ENCODE data around the gene SMC6. TPM values are rescaled to one million over a fixed set of nuclear protein-coding genes. Genes with fewer than 3 reads are reported as not detected.

Gene SMC6
- total RNA-seq, 4 donors from 2014 or later, result 31.0 to 53.6 (median 39.1) TPM

DNA sequence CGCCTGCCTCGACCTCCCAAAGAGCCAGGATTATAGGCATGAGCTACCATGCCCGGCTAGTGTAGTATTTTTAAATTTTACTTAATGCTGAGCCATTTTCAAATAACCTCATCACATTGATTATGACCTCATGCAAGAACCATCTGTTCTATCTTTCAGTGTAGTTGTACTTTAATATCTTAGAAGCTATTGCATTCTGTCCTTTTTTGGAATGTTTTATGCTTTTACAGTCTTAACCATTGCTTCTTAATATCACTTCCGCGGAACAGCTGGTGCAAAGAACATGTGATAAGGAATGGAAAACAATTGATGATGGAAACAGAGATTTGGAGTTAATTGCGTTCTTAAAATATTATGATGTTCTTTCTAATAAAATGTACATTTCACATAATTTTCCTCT, 3.1 kb upstream of the SMC6 start:
- no peaks in the 10 kb centered on the region for H3K27me3 ChIP-seq
- no peaks in the 10 kb centered on the region for H3K9me3 ChIP-seq
- DNase-seq, result no peak
- H3K4me3 ChIP-seq, result no peak overlapping the region
- peaks cover 0 to 23% (median 0%) of the 10 kb centered on the region in 4 donors for H3K4me1 ChIP-seq
- TF ChIP-seq POLR2A (IDR thresholded peaks at IDR 0.05), result no peak
- TF ChIP-seq, protein P1, sequence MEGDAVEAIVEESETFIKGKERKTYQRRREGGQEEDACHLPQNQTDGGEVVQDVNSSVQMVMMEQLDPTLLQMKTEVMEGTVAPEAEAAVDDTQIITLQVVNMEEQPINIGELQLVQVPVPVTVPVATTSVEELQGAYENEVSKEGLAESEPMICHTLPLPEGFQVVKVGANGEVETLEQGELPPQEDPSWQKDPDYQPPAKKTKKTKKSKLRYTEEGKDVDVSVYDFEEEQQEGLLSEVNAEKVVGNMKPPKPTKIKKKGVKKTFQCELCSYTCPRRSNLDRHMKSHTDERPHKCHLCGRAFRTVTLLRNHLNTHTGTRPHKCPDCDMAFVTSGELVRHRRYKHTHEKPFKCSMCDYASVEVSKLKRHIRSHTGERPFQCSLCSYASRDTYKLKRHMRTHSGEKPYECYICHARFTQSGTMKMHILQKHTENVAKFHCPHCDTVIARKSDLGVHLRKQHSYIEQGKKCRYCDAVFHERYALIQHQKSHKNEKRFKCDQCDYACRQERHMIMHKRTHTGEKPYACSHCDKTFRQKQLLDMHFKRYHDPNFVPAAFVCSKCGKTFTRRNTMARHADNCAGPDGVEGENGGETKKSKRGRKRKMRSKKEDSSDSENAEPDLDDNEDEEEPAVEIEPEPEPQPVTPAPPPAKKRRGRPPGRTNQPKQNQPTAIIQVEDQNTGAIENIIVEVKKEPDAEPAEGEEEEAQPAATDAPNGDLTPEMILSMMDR (IDR thresholded peaks at IDR 0.05), result no peak
- H3K27ac ChIP-seq, result no peak overlapping the region
- H3K36me3 ChIP-seq, result peaks cover 0 to 3% (median 0%) of the 10 kb centered on the region in 3 donors

DNA sequence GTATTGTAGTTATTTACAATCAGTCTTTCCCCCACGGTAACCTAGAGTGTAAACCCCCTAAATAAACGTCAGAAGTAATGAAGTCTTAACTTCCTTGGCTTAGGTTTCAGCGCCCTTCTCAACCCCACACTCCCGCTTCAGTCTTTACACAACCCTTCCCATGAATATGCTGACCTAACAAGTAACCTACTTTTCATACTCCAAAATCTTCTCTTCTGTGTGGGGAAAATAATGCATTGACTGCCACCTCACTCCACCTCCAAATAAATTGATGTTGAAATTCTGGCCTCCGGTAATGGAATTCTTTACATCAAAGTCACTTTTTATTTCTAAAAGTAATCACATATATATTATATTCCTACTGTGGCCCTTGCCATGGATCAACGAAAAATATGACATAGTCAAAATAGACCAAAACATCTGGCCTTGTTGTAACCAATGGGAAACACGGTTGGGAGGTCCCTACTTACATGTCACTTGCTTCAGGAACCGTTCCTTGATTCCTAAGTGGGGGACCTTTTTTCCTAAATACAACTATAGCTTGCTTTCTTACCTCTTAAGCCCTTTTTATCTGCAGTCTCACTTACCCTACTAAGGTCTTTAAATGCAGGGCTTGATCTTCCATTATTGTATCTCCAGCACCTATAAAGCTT, 1.3 kb upstream of the SMC6 start:
- Histone ChIP-seq H3K36me3 (no peaks in the 10 kb centered on the region), H3K9me3 (no peaks in the 10 kb centered on the region), H3K4me1 (peaks cover 0 to 23% (median 0%) of the 10 kb centered on the region in 4 donors), H3K27me3 (no peaks in the 10 kb centered on the region), H3K27ac (peak overlapping the region; percentile 91 to 96 (median 94)), H3K4me3 (peak overlapping the region; percentile 67 to 98 (median 82))
- DNase-seq, result no peak
- no peak for TF ChIP-seq POLR2A (IDR thresholded peaks at IDR 0.05)
- TF ChIP-seq, protein P1 (IDR thresholded peaks at IDR 0.05), result no peak

DNA sequence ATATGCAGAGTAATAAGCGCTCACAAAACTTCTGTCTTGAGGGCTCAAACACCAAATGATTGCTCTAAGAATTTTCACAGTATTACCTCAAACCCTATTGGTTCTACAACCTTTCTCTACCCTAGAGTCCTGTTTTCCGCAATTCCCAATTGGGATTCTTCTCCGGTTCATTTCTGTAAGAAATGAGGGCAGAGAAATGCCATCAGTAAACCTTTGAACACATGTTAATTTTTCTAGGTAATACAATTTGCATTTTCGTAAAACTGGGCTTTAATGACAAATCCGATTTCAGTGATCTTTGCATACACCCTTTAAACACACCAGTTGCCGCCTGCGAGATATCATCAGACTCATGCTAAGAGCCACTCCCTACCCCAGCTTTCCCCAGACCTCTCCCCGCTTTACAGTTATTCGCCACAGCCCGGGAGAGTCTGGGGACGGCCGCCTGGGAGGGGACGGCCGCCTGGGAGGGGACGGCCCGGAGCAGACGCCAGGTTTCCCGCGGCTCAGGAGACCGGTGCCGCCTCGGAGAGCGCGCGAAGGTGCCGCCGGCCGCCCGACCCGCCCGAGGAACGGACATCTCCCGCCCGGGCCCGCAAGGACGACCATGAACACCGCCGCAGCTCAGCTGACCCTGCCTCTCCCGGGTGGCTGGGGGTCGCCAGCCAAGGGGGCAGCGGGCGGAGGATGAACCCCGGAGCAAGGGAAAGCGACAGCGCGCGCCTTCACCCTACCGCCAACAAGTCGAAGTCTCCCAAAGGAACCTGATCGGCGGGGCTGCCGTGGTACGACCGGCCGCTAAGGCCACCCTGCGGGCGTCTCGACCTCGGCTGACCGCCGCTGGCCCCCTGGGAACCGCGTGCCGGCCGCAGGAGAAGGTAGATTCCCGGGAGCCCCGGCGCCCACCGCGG, 463 bp downstream of the SMC6 start:
- H3K9me3 ChIP-seq, result no peaks in the 10 kb centered on the region

DNA sequence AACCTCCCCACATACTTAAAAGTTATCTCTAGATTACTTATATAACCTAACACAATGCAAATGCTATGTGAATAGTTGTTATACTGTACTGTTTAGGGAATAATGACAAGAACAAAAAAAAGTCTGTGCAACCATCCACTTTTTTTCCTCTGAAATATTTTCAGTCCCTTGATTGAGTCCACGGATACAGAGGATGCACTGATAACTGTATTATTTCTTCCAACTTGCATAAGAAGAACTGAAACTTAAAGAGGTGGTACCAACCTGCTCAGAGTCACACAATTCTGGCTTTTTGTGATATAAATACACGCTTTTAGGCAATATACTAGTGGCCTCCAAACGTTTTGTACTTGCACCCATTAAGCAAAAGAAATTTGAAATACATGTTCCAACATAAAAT, 1.4 kb downstream of the SMC6 start:
- no peak for DNase-seq
- Histone ChIP-seq H3K27me3 (no peaks in the 10 kb centered on the region), H3K27ac (peak overlapping the region in 2 of 4 donors; percentile 93 to 96), H3K9me3 (no peaks in the 10 kb centered on the region), H3K36me3 (no peaks in the 10 kb centered on the region), H3K4me1 (peaks cover 0 to 23% (median 0%) of the 10 kb centered on the region in 4 donors), H3K4me3 (peak overlapping the region in 2 of 4 donors; percentile 67 to 87)
- TF ChIP-seq, protein P1 (IDR thresholded peaks at IDR 0.05), result no peak
- TF ChIP-seq POLR2A (IDR thresholded peaks at IDR 0.05), result no peak

More for the DNA sequence above, 463 bp downstream of the SMC6 start:
- H3K27me3 ChIP-seq, result no peaks in the 10 kb centered on the region
- peaks cover 0 to 23% (median 0%) of the 10 kb centered on the region in 4 donors for H3K4me1 ChIP-seq
- H3K4me3 ChIP-seq, result peak overlapping the region; percentile 67 to 98 (median 82)
- no peaks in the 10 kb centered on the region for H3K36me3 ChIP-seq
- peak; percentile 39 to 62 for TF ChIP-seq POLR2A (IDR thresholded peaks at IDR 0.05)
- TF ChIP-seq, protein P1 (IDR thresholded peaks at IDR 0.05), result no peak
- DNase-seq, result peak; percentile 48 to 77 (median 68)
- peak overlapping the region; percentile 91 to 96 (median 94) for H3K27ac ChIP-seq

DNA sequence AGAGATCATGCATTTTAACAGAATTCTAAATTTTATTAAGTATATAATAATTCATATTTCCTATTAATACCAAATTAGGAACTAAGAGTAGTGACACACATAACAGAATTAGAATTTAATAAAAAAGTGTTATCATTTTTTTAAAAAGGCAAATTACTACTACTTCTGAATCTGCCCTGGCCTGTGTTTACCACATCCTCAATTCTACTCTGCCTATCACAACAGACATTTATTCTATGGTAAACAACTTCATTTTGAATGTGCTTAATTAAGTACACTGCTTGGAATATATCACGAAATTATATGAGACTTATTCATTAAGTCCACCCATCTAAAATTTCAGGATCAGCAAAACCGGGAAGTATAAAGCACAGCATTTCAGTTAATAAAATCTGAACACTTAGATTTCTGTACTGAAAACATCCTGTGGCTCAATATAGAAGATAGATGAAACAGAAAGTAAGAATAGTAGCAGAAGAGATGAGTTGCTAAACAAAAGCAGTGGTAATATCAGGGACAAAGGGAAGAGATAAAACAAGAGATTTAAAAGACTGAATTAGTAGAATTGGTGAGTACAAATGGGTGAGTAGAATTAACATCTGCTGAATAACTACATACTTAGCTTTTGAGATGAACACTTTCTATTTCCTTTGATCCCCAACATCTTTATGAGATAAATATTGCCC, 3.7 kb downstream of the SMC6 start:
- H3K4me3 ChIP-seq, result no peak overlapping the region
- H3K27ac ChIP-seq, result peak overlapping the region in 1 of 4 donors; percentile 52
- H3K36me3 ChIP-seq, result peaks cover 0 to under 1% (median 0%) of the 10 kb centered on the region in 3 donors
- no peak for DNase-seq
- H3K27me3 ChIP-seq, result no peaks in the 10 kb centered on the region
- TF ChIP-seq POLR2A (IDR thresholded peaks at IDR 0.05), result no peak
- TF ChIP-seq, protein P1 (IDR thresholded peaks at IDR 0.05), result no peak
- no peaks in the 10 kb centered on the region for H3K9me3 ChIP-seq
- peaks cover 0 to 16% (median 0%) of the 10 kb centered on the region in 4 donors for H3K4me1 ChIP-seq

All from Peyer's patch (tissue), 4 donors.